Common myeloid progenitor, CD34-positive (primary cell): ENCODE data around the gene SRP19.
"Not testable (repeated sequence)": the region's sequence is repeated elsewhere in the genome, so short reads cannot be mapped to it uniquely, and the experiment has no call there.

Source experiments
- CTCF ChIA-PET: fragments of 350-600 bp; sonication (Branson Sonifier 250); formaldehyde crosslinking; loops from one replicate; lab custom pipeline; 2021; ENCODE audit warnings: antibody characterized with exemption; lab: Charles Lee
- POLR2A ChIA-PET: fragments of 350-600 bp; sonication (Branson Sonifier 250); formaldehyde crosslinking; loops from one replicate; lab custom pipeline; 2021; ENCODE audit warnings: antibody characterized with exemption; lab: Charles Lee
- DNase-seq, 3 donors: peaks; one replicate each; pipeline versions ENCODE4 v3.0.0 to v3.0.0-alpha.2; 2013
- H3K27ac ChIP-seq, 2 experiments: 1 replicate in 1 of 2; 2 replicates in 1 of 2; pipeline ENCODE4 v1.7.0; 2013; ENCODE audit warnings: inconsistent platforms in 2 of 2, low read length in 2 of 2, mild to moderate bottlenecking in 2 of 2, low read depth in 1 of 2, moderate library complexity in 1 of 2; ENCODE audit not compliant: severe bottlenecking in 2 of 2, insufficient read depth in 1 of 2, poor library complexity in 1 of 2
- H3K27me3 ChIP-seq, 5 experiments: replicated peaks in 2 of 5; 1 replicate in 3 of 5; 2 replicates in 2 of 5; pipeline versions ENCODE4 v1.6.1 to v1.7.0; 2013; ENCODE audit warnings: low read length in 4 of 5, mild to moderate bottlenecking in 2 of 5, moderate library complexity in 2 of 5, inconsistent platforms in 1 of 5; ENCODE audit not compliant: insufficient read depth in 5 of 5, control insufficient read depth in 4 of 5
- H3K36me3 ChIP-seq, 4 experiments: 1 replicate in 2 of 4; 2 replicates in 2 of 4; pipeline versions ENCODE4 v1.6.1 to v1.7.0; 2013; ENCODE audit warnings: low read length in 3 of 4, control low read depth in 1 of 4, mild to moderate bottlenecking in 1 of 4; ENCODE audit not compliant: control insufficient read depth in 4 of 4, insufficient read depth in 4 of 4
- H3K4me1 ChIP-seq, 4 experiments: 1 replicate in 3 of 4; 2 replicates in 1 of 4; pipeline versions ENCODE4 v1.6.1 to v1.7.1; 2013; ENCODE audit warnings: low read length in 3 of 4, mild to moderate bottlenecking in 3 of 4, control low read depth in 1 of 4, inconsistent platforms in 1 of 4, moderate library complexity in 1 of 4; ENCODE audit not compliant: control insufficient read depth in 4 of 4, insufficient read depth in 4 of 4; ENCODE audit errors: control extremely low read depth in 1 of 4
- H3K4me3 ChIP-seq, 7 experiments: 1 replicate in 4 of 7; 2 replicates in 3 of 7; pipeline versions ENCODE4 v1.5.1 to v1.7.0; 2013; ENCODE audit warnings: mild to moderate bottlenecking in 7 of 7, low read length in 6 of 7, moderate library complexity in 6 of 7, inconsistent platforms in 2 of 7, low read depth in 2 of 7, control low read depth in 1 of 7; ENCODE audit not compliant: insufficient read depth in 4 of 7, control insufficient read depth in 1 of 7; ENCODE audit errors: extremely low read depth in 1 of 7
- H3K9me3 ChIP-seq, 5 experiments: 1 replicate in 4 of 5; 2 replicates in 1 of 5; pipeline versions ENCODE4 v1.6.1 to v1.7.1; 2013; ENCODE audit warnings: low read length in 4 of 5, mild to moderate bottlenecking in 2 of 5, inconsistent platforms in 1 of 5, low read depth in 1 of 5, moderate library complexity in 1 of 5; ENCODE audit not compliant: control insufficient read depth in 4 of 5, insufficient read depth in 2 of 5; ENCODE audit errors: control extremely low read depth in 1 of 5
- WGBS: methylation state at CpG from one replicate; pipeline ENCODE4 v1.1.5; 2013; ENCODE audit not compliant: insufficient coverage; 5-methylcytosine and 5-hydroxymethylcytosine counted together

Gene SRP19

DNA sequence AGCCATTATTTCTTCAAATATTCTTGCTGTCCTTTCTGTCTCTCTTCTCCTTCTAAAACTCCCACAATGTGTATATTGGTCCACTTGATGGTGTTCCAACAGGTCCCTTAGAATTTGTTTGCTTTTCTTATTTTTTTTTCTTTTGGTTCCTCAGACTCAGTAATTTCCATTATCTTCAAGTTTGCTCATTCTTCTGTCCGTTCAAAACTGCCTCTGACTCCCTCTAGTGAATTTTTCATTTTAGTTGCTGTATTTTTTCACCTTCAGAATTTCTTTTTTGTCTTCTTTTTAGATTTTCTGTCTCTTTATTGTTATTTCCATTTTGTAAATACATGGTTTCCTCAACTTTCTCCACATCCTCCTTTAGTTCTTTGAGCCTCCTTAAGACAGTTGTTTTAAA is 6.4 kb upstream of the SRP19 start:
- WGBS, result no CpG with 5 or more reads among the region's 1 CpG

GRCh38 chr5:112857866-112858265 is 3.2 kb upstream of the SRP19 start:
- Histone ChIP-seq H3K27ac (no peak overlapping the region), H3K27me3 (peaks cover 0 to 13% (median 6%) of the 10 kb centered on the region in 5 experiments), H3K4me3 (no peak overlapping the region), H3K36me3 (no peaks in the 10 kb centered on the region), H3K9me3 (peaks cover 0 to 13% (median 4%) of the 10 kb centered on the region in 5 experiments), H3K4me1 (peaks cover 0 to 14% (median 12%) of the 10 kb centered on the region in 4 experiments)
- ChIA-PET CTCF (interaction anchor here (0.7 to 2.1 kb wide), 2 partner anchors 9 to 144 kb away, joined by 3 to 10 read pairs; no protein-coding TSS in a partner anchor), POLR2A (no interaction called here)
- no peak for DNase-seq

More for the DNA sequence above, 6.4 kb upstream of the SRP19 start:
- peaks cover 0 to 15% (median 6%) of the 10 kb centered on the region in 5 experiments for H3K27me3 ChIP-seq
- no peak for DNase-seq
- H3K27ac ChIP-seq, result no peak overlapping the region
- CTCF ChIA-PET, result no interaction called here
- no peaks in the 10 kb centered on the region for H3K4me1 ChIP-seq
- POLR2A ChIA-PET, result no interaction called here
- H3K4me3 ChIP-seq, result no peak overlapping the region
- peaks cover 0 to 13% (median 4%) of the 10 kb centered on the region in 5 experiments for H3K9me3 ChIP-seq
- no peaks in the 10 kb centered on the region for H3K36me3 ChIP-seq

DNA sequence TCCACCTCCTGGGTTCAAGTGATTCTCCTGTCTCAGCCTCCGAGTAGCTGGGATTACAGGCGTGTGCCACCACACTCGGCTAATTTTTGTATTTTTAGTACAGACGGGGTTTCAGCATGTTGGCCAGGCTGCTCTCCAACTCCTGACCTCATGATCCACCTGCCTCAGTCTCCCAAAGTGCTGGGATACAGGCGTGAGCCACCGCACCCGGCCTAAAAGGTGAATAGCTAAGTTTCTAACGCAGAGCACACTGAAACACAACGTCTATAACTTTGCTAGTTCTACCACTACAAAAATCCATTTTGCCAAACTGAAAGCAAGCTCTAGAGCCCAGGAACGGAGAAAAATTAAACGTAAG is 537 bp upstream of the SRP19 start:
- not testable (repeated sequence) for H3K27me3 ChIP-seq, DNase-seq, H3K9me3 ChIP-seq
- Histone ChIP-seq H3K4me3 (peak overlapping the region in 6 of 7 experiments; percentile 91 to 98 (median 96)), H3K36me3 (peaks cover 2 to 18% (median 11%) of the 10 kb centered on the region in 4 experiments), H3K27ac (peak overlapping the region; percentile 88 to 95), H3K4me1 (peaks cover 0 to 22% (median 12%) of the 10 kb centered on the region in 4 experiments)
- ChIA-PET CTCF (interaction anchor here (0.6 to 1.2 kb wide), 4 partner anchors 12 to 123 kb away, joined by 3 to 4 read pairs (median 3); partner anchors contain the start of gene APC), POLR2A (interaction anchor here (1.3 kb wide), 1 partner anchor 9 kb away, joined by 3 read pairs; no protein-coding TSS in a partner anchor)
- 79% methylated on average over 11 of the region's 11 CpGs for WGBS

- H3K27me3 ChIP-seq, result peaks cover 0 to 5% (median 3%) of the 10 kb centered on the region in 5 experiments
- H3K27ac ChIP-seq, result peak overlapping the region; percentile 88 to 95
- H3K36me3 ChIP-seq, result peaks cover 4 to 22% (median 16%) of the 10 kb centered on the region in 4 experiments
- no peak for DNase-seq
- WGBS, result 0% methylated on average over 4 of the region's 8 CpGs
- peak overlapping the region; percentile 91 to 99 (median 97) for H3K4me3 ChIP-seq
- ChIA-PET POLR2A (no interaction called here), CTCF (interaction anchor here (0.7 kb wide), 1 partner anchor 60 kb away, joined by 3 read pairs; the partner anchor contains the start of gene REEP5)
- H3K9me3 ChIP-seq, result no peaks in the 10 kb centered on the region
- peaks cover 0 to 26% (median 12%) of the 10 kb centered on the region in 4 experiments for H3K4me1 ChIP-seq
Measured at GRCh38 chr5:112861638-112861985, 525 bp downstream of the SRP19 start.

GRCh38 chr5:112862085-112862484 is 998 bp downstream of the SRP19 start:
- CTCF ChIA-PET, result no interaction called here
- POLR2A ChIA-PET, result no interaction called here
- H3K4me1 ChIP-seq, result peaks cover 0 to 26% (median 12%) of the 10 kb centered on the region in 4 experiments
- peak overlapping the region in 6 of 7 experiments; percentile 91 to 98 (median 96) for H3K4me3 ChIP-seq
- H3K36me3 ChIP-seq, result peaks cover 4 to 24% (median 19%) of the 10 kb centered on the region in 4 experiments
- H3K27me3 ChIP-seq, result peaks cover 0 to 5% (median under 1%) of the 10 kb centered on the region in 5 experiments
- H3K9me3 ChIP-seq, result no peaks in the 10 kb centered on the region
- peak overlapping the region in 1 of 2 experiments; percentile 95 for H3K27ac ChIP-seq
- WGBS, result 58% methylated on average over 3 of the region's 9 CpGs
- DNase-seq, result no peak

DNA sequence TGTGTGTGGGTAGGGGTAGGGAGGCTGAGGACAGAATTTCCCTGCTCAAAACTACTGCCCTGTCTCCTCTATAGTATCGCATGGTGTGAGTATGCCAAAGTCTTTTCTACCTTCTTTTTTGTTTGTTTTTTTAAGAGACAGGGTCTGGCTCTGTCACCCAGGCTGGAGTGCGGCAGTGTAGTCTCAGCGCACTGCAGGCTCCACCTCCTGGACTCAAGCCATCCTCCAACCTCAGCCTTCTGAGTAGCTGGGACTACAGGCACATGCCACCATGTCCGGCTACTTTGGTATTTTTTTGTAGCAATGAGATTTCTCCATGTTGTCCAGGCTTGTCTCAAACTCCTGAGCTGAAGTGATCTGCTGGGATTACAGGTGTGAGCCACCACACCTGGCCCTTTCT is 2.5 kb downstream of the SRP19 start:
- Histone ChIP-seq H3K27me3 (peaks cover 0 to 3% (median 0%) of the 10 kb centered on the region in 5 experiments), H3K36me3 (peaks cover 8 to 34% (median 22%) of the 10 kb centered on the region in 4 experiments), H3K4me3 (no peak overlapping the region), H3K27ac (no peak overlapping the region), H3K9me3 (no peaks in the 10 kb centered on the region), H3K4me1 (peaks cover 0 to 26% (median 12%) of the 10 kb centered on the region in 4 experiments)
- ChIA-PET POLR2A (no interaction called here), CTCF (interaction anchor here (0.7 kb wide), 1 partner anchor 15 kb away, joined by 3 read pairs; no protein-coding TSS in a partner anchor)
- DNase-seq, result no peak
- WGBS, result 100% methylated on average over 3 of the region's 4 CpGs

DNA sequence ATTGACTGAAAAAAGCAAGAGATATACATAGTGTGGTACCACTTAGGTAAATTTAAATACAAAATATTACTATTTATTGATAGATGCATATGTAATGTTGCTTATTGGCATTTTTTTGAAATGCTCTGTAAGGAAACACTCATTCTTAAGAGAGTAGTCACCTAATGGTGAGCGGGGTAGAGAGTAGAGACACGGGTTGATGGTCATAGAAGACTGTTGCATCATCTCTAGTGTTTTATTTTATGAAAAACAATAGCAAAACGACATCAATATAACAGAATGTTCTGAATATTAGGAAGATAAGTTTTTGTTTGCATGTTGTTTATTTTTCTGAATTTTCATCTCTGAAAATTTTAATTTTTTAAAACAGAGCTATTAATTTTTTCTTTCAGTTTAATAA is 4.0 kb downstream of the SRP19 start:
- Histone ChIP-seq H3K27me3 (no peaks in the 10 kb centered on the region), H3K9me3 (no peaks in the 10 kb centered on the region), H3K4me3 (no peak overlapping the region), H3K36me3 (peaks cover 8 to 46% (median 35%) of the 10 kb centered on the region in 4 experiments), H3K27ac (no peak overlapping the region), H3K4me1 (peaks cover 0 to 26% (median 12%) of the 10 kb centered on the region in 4 experiments)
- no peak for DNase-seq
- WGBS, result 100% methylated on average over 3 of the region's 3 CpGs
- ChIA-PET POLR2A (interaction anchor here (0.7 kb wide), 1 partner anchor 111 kb away, joined by 3 read pairs; no protein-coding TSS in a partner anchor), CTCF (no interaction called here)
